ENCODE results near the gene NLRP10. TPM values are rescaled to one million over a fixed set of nuclear protein-coding genes. Genes with fewer than 3 reads are reported as not detected.

Gene NLRP10
- total and polyA plus RNA-seq, 2 donors from 2014 or later = not detected

GRCh38 chr11:7986768-7987559 is 21.7 kb upstream of the NLRP10 start, which contains the start of gene EIF3F:
Gene EIF3F (plus strand): TSS chr11:7987337. CDS start chr11:7987353, 16 bp downstream.
- Histone ChIP-seq H3K9ac (ENCODE audit: low read length in 3 of 3) (peak within 1 kb of the TSS; percentile 44 to 84 (median 74)), H3K36me3 (ENCODE audit: control insufficient read depth in 2 of 3, insufficient read depth in 3 of 3, low read length in 3 of 3) (peaks cover 0 to 3% (median 2%) of the 10 kb centered on the region in 3 donors), H3K27me3 (ENCODE audit: control insufficient read depth, insufficient read depth, low read length) (no peaks in the 10 kb centered on the region), H3K4me3 (ENCODE audit: low read length in 3 of 3) (peak within 1 kb of the TSS; percentile 82 to 99 (median 98)), H3K27ac (ENCODE audit: low read depth in 2 of 2, low read length in 2 of 2) (peak within 1 kb of the TSS; percentile 48 to 56), H3K4me1 (ENCODE audit: control insufficient read depth in 2 of 3, insufficient read depth in 2 of 3, low read depth in 1 of 3, low read length in 3 of 3) (peaks cover 2 to 16% (median 15%) of the 10 kb centered on the region in 3 donors), H3K9me3 (ENCODE audit: control insufficient read depth in 2 of 3, insufficient read depth in 1 of 3, low read length in 3 of 3) (no peaks in the 10 kb centered on the region)
- TF ChIP-seq CTCF (IDR thresholded peaks at IDR 0.05; ENCODE audit: borderline replicate concordance, extremely low read depth, insufficient read depth) = peak; percentile 91
- intact Hi-C loops (cut with DNase I) = loop anchor here (10.0 kb wide), 1 partner anchor 92 kb away; no protein-coding TSS in a partner anchor
- FAIRE-seq = peak; percentile 98
- DNase-seq = peak; percentile 94 to 100 (median 97)

GRCh38 chr11:7983832-7984590 is 18.8 kb upstream of the NLRP10 start:
- DNase-seq = no peak

GRCh38 chr11:7982582-7983119 is 17.4 kb upstream of the NLRP10 start:
- Histone ChIP-seq H3K27ac (ENCODE audit: low read depth in 2 of 2, low read length in 2 of 2) (no peak overlapping the region), H3K36me3 (ENCODE audit: control insufficient read depth in 2 of 3, insufficient read depth in 3 of 3, low read length in 3 of 3) (no peaks in the 10 kb centered on the region), H3K9me3 (ENCODE audit: control insufficient read depth in 2 of 3, insufficient read depth in 1 of 3, low read length in 3 of 3) (no peaks in the 10 kb centered on the region), H3K4me3 (ENCODE audit: low read length in 3 of 3) (no peak overlapping the region), H3K4me1 (ENCODE audit: control insufficient read depth in 2 of 3, insufficient read depth in 2 of 3, low read depth in 1 of 3, low read length in 3 of 3) (peaks cover 0 to under 1% (median under 1%) of the 10 kb centered on the region in 3 donors), H3K9ac (ENCODE audit: low read length in 3 of 3) (no peak overlapping the region), H3K27me3 (ENCODE audit: control insufficient read depth, insufficient read depth, low read length) (no peaks in the 10 kb centered on the region)
- DNase-seq (no peak), FAIRE-seq (no peak)
- intact Hi-C loops (cut with DNase I) = loop anchor here (10.0 kb wide), 1 partner anchor 88 kb away; no protein-coding TSS in a partner anchor
- TF ChIP-seq CTCF (IDR thresholded peaks at IDR 0.05; ENCODE audit: borderline replicate concordance, extremely low read depth, insufficient read depth) = no peak

More at GRCh38 chr11:7983832-7984590, 18.8 kb upstream of the NLRP10 start:
- Histone ChIP-seq H3K36me3 (ENCODE audit: control insufficient read depth in 2 of 3, insufficient read depth in 3 of 3, low read length in 3 of 3) (no peaks in the 10 kb centered on the region), H3K27ac (ENCODE audit: low read depth in 2 of 2, low read length in 2 of 2) (no peak overlapping the region), H3K4me3 (ENCODE audit: low read length in 3 of 3) (no peak overlapping the region), H3K9ac (ENCODE audit: low read length in 3 of 3) (no peak overlapping the region), H3K9me3 (ENCODE audit: control insufficient read depth in 2 of 3, insufficient read depth in 1 of 3, low read length in 3 of 3) (no peaks in the 10 kb centered on the region), H3K27me3 (ENCODE audit: control insufficient read depth, insufficient read depth, low read length) (no peaks in the 10 kb centered on the region), H3K4me1 (ENCODE audit: control insufficient read depth in 2 of 3, insufficient read depth in 2 of 3, low read depth in 1 of 3, low read length in 3 of 3) (peaks cover 2 to 14% (median 12%) of the 10 kb centered on the region in 3 donors)
- no peak for FAIRE-seq
- intact Hi-C loops (cut with DNase I) = loop anchor here (10.0 kb wide), 1 partner anchor 89 kb away; no protein-coding TSS in a partner anchor
- TF ChIP-seq CTCF (IDR thresholded peaks at IDR 0.05; ENCODE audit: borderline replicate concordance, extremely low read depth, insufficient read depth) = no peak
